HepG2 (cell line): Measurements from ENCODE around the gene INF2. TPM values are rescaled to one million over a fixed set of nuclear protein-coding genes. Genes with fewer than 3 reads are reported as not detected.

ENCODE experiments used
- AGO2 ChIP-seq: fragments of 200-400 bp; formaldehyde crosslinking; optimal IDR thresholded peaks from 2 replicates; pipeline ENCODE3; 2017; ENCODE audit warnings: mild to moderate bottlenecking, low read depth, low read length, moderate library complexity
- BORCS8-MEF2B ChIP-seq: sonication (generic); formaldehyde crosslinking; IDR thresholded peaks from 2 replicates; pipeline ENCODE4 v1.8.0; 2022; ENCODE audit warnings: mild to moderate bottlenecking, missing genetic modification reagents
- FOXP4 ChIP-seq: sonication (generic); formaldehyde crosslinking; IDR thresholded peaks from 2 replicates; pipeline ENCODE4 v1.4.0; 2020; ENCODE audit warnings: missing genetic modification reagents
- GMEB2 ChIP-seq: IDR thresholded peaks from 2 replicates; pipeline ENCODE4 v1.6.1; 2016; ENCODE audit warnings: missing biosample characterization, missing genetic modification reagents, low read depth
- MEIS2 ChIP-seq: sonication (generic); formaldehyde crosslinking; IDR thresholded peaks from 2 replicates; pipeline ENCODE4 v1.9.0; 2021; ENCODE audit warnings: mild to moderate bottlenecking, missing genetic modification reagents
- NCOA2 ChIP-seq: sonication (generic); formaldehyde crosslinking; IDR thresholded peaks from 2 replicates; pipeline ENCODE4 v1.8.0; 2022; ENCODE audit warnings: inconsistent platforms
- SP1 ChIP-seq, 2 experiments: fragments of 450-650 bp in 1 of 2; sonication (generic) in 1 of 2; formaldehyde crosslinking in 1 of 2; IDR thresholded peaks; 2 replicates each; pipeline versions ENCODE4 v1.4.0 to v1.6.1; 2016 to 2020; ENCODE audit warnings: missing genetic modification reagents in 1 of 2
- ZNF180 ChIP-seq: sonication (generic); formaldehyde crosslinking; IDR thresholded peaks from 2 replicates; pipeline ENCODE4 v1.4.0; 2020; ENCODE audit warnings: low read depth, missing genetic modification reagents, borderline replicate concordance
- ZNF609 ChIP-seq: sonication (generic); formaldehyde crosslinking; IDR thresholded peaks from 2 replicates; pipeline ENCODE4 v1.4.0; 2020; ENCODE audit warnings: mild to moderate bottlenecking, missing genetic modification reagents, borderline replicate concordance
- polyA plus RNA-seq, 8 experiments: library from polyadenylated mRNA; depleted of rRNA in 3 of 8; stranded (reverse) in 7 of 8; unstranded in 1 of 8; fragments of >200 nt; fragmentation: Illumina TruSeq in 4 of 8; extraction: Trizol in 4 of 8; gene quantifications; 2 replicates each; pipeline versions ENCODE4 v1.2.1 to v1.2.3, GENCODE V29; 2011 to 2016; ENCODE audit warnings: low read depth in 4 of 8, missing spikeins in 1 of 8, mixed read lengths in 1 of 8; ENCODE audit not compliant: insufficient read depth in 1 of 8
- total RNA-seq, 5 experiments: library from RNA; depleted of rRNA; stranded (reverse); fragments of >200 nt; fragmentation: Illumina TruSeq; extraction: Trizol; gene quantifications; 2 replicates each; pipeline ENCODE4 v1.2.3, GENCODE V29; 2016; ENCODE audit warnings: low read depth in 1 of 5
- TF ChIP-seq, protein P1 (sequence below): IDR thresholded peaks from 2 replicates; pipeline ENCODE4 v1.6.1; 2016; ENCODE audit warnings: missing compliant biosample characterization, missing genetic modification reagents, borderline replicate concordance
- TF ChIP-seq, protein P2 (sequence below): sonication (generic); formaldehyde crosslinking; IDR thresholded peaks from 2 replicates; pipeline ENCODE4 v1.5.1; 2020; ENCODE audit warnings: mild to moderate bottlenecking, missing genetic modification reagents, moderate library complexity

Gene INF2
- total and polyA plus RNA-seq, 2 of the 13 experiments (the other 11 are each of a cell fraction or from before 2014, with no cell fraction given), result 16.4 to 26.4 TPM

DNA sequence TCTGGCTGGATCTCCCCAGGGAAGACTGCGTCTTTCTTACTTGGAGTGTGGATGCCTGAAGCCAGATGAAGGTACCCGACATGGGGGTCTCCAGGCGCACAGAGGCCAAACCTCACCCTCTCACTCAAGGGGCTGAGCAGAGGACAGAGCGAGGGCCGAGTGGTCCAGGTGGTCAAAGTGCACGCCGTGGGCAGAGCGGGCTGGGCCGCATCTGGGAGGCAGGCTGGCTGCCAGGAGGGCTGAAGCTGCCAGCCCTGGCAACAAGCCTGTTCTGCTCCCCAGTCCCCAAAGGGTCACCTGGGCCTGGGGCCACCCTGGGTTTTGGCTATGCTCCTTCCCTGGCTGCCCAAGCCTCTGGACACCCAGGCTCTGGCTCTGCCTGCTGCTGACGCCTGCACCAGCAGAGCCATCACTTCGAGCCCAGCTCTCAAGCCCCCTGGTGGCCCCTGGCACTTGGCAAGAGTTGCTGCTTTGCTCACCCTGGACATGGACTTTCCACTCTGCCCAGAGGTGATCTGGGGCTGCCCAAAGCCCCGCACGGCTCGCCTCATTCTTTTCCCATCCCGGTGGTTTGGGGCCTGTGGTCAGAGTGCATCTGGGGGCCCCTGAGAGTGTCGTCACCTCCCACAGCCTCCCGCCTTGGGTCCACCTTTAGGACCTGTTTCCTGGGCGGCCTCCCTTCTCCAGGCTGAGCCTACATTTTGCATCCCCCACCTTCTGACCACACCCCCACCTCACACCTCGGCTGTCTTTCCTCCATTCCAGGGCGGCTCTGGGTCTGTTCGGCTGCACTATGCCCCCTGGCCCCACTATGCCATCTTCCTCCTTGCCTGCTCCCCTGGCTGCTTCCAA, 37.4 kb downstream of the INF2 start (continued):
- peak; percentile 3; the same call in 1 of the 2 replicates for TF ChIP-seq MEIS2 (CRISPR knock-in tag)
- no peak for TF ChIP-seq NCOA2
- no peak for TF ChIP-seq ZNF180 (CRISPR knock-in tag)
- no peak for TF ChIP-seq GMEB2 (CRISPR knock-in tag)
- 0 out of 2 replicates have a peak, but pooled peaks have one; percentile 13 for TF ChIP-seq FOXP4 (CRISPR knock-in tag)
- peak; percentile 15 for TF ChIP-seq AGO2
- 0 out of 2 replicates have a peak, but pooled peaks have one; percentile 31 for TF ChIP-seq BORCS8-MEF2B
- TF ChIP-seq, protein P1, sequence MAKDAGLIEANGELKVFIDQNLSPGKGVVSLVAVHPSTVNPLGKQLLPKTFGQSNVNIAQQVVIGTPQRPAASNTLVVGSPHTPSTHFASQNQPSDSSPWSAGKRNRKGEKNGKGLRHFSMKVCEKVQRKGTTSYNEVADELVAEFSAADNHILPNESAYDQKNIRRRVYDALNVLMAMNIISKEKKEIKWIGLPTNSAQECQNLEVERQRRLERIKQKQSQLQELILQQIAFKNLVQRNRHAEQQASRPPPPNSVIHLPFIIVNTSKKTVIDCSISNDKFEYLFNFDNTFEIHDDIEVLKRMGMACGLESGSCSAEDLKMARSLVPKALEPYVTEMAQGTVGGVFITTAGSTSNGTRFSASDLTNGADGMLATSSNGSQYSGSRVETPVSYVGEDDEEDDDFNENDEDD (CRISPR knock-in tag), result no peak
- no peak for TF ChIP-seq SP1 (IDR thresholded peaks at IDR 0.05)
- TF ChIP-seq SP1 (CRISPR knock-in tag; IDR thresholded peaks at IDR 0.05), result 0 out of 2 replicates have a peak, but pooled peaks have one; percentile 13
- 0 out of 2 replicates have a peak, but pooled peaks have one; percentile 21 for TF ChIP-seq ZNF609
- TF ChIP-seq, protein P2, sequence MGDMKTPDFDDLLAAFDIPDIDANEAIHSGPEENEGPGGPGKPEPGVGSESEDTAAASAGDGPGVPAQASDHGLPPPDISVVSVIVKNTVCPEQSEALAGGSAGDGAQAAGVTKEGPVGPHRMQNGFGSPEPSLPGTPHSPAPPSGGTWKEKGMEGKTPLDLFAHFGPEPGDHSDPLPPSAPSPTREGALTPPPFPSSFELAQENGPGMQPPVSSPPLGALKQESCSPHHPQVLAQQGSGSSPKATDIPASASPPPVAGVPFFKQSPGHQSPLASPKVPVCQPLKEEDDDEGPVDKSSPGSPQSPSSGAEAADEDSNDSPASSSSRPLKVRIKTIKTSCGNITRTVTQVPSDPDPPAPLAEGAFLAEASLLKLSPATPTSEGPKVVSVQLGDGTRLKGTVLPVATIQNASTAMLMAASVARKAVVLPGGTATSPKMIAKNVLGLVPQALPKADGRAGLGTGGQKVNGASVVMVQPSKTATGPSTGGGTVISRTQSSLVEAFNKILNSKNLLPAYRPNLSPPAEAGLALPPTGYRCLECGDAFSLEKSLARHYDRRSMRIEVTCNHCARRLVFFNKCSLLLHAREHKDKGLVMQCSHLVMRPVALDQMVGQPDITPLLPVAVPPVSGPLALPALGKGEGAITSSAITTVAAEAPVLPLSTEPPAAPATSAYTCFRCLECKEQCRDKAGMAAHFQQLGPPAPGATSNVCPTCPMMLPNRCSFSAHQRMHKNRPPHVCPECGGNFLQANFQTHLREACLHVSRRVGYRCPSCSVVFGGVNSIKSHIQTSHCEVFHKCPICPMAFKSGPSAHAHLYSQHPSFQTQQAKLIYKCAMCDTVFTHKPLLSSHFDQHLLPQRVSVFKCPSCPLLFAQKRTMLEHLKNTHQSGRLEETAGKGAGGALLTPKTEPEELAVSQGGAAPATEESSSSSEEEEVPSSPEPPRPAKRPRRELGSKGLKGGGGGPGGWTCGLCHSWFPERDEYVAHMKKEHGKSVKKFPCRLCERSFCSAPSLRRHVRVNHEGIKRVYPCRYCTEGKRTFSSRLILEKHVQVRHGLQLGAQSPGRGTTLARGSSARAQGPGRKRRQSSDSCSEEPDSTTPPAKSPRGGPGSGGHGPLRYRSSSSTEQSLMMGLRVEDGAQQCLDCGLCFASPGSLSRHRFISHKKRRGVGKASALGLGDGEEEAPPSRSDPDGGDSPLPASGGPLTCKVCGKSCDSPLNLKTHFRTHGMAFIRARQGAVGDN (CRISPR knock-in tag), result peak; percentile 91
